Germinal center (tissue), 1 donor: ENCODE measurements around the gene TMEM221.
"Not testable (repeated sequence)": the region's sequence is repeated elsewhere in the genome, so short reads cannot be mapped to it uniquely, and the experiment has no call there.

Source experiments
- DNase-seq: peaks from one replicate; pipeline ENCODE4 v3.0.0; 2012; ENCODE audit warnings: mixed read lengths, low spot score

The TMEM221 gene

DNA sequence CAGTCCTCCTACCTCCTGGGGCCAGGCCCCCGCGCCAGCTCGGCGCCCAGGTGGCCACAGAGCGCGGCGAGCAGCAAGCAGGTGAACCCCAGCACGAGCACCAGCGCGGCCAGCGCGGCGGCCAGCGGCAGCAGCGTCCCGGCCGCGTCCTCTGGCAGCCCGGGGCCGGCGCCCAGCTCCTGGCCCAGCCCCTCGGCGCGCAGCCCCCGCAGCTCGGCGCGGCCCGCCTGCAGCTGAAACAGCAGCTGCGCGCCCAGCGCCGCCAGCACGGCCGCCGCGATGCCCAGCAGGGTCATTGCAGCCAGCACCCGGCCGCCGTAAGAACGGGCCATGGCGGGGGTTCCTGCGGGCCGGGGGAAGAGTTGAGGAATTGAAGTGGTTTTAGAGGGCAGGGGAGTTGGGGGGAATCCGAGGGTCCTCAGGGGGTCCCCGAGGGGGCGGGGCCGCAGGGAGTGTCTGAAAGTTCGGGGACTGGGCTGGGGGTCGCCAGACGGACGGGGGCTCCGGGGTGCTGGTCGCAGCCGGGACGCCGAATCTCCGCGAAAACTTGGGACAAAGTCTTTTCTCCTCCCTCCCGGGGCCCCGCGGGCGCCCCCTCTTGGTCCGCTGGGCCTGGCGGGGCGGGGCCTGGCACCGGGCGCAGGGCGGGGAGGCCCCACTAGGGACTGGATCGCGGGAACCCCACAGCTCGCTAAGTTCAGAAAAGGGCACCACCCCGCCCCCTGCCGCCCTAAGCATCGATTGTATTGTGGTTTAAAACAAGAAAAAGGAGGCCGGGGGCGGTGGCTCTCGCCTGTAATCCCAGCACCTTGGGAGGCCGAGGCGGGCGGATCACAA lies at the start of gene TMEM221:
Gene TMEM221 (minus strand): TSS at position 538 of the 837 bp plus-strand sequence. CDS start 206 bp downstream, at position 332.
- DNase-seq: peak; percentile 67

DNA sequence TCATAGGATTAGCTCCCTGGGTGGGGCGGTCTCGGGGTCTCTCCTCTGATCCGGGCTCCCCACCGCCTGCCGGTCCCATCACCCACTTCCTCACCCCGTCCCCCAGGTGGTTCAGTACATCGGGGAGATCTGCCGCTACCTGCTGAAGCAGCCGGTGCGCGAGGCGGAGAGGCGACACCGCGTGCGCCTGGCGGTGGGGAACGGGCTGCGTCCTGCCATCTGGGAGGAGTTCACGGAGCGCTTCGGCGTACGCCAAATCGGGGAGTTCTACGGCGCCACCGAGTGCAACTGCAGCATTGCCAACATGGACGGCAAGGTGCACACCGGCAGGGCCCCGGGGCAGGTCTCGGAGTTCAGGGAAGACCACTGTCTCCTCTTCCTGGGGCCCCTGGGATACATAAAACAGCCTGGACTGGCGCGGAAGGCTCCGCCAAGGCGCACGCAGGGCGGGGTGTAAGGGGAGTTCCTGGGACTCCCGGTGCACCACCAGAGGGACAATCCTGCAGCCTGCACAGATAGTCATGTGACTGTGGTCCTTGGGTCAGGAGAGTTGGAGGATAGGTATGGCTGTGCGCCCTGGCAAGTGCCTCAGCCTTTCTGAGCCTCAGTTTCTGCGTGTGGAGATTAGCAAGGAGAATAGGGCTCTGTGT lies 48.8 kb upstream of the TMEM221 start:
- no peak for DNase-seq

DNA sequence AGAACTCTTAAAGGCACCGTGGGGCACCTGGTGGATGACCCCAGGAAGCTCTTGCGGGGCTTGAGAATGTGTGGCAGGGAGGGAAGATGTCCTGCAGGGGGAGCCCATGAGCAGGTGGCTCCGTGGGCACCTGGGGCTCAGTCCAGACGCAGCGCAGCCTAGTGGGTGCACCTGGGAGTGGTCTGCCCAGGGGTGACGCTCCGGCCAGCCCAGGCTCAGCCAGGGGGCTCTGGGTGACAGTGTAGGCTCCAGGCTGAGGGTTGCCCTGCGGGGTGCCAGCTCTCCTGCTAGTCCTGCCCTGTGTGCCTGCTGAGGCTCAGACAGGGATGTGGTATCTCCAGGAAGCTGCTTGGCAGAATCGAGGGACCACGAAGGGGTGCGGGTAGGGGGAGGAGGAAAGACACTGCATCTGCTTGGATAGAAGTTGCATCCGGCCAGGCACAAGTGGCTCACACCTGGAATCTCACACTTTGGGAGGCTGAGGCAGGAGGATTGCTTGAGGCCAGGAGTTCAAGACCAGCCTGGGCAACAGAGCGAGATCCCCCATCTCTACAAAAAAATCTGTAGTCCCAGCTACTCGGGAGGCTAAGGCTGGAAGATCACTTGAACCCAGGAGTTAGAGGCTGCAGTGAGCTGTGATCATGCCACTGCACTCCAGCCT lies 48.0 kb upstream of the TMEM221 start:
- peak; percentile 87 for DNase-seq

DNA sequence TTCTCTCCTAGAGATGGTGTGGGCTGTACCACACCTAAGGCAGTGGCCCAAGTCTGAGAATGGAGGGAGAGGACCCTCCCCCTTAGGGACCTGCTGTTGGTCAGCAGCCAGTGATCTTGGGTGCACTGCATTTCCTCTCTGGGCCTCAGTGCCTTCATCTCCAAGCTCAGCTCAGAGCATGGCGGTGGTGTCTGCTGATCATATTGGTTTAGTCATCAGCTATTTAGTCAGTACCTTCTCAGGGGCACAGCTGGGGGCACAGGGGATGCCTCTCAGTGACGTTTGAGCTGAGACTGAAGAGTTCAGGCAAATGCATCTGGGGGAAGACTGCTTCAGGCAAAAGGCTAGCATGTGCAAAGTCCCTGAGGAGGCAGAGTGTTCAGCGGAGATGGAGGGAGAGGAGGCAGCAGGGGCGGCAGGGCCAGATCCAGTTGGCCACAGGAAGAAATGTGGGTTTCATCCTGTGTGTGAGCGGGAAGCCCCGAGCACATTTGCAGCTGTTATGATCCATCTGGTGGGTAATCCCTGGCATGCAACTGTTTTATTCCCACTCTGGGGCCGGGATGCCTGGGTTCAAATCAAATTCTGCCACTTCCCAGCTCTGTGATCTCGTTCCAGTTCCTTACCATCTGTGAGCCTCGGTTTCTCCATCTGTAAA lies 47.3 kb upstream of the TMEM221 start:
- DNase-seq: no peak

DNA sequence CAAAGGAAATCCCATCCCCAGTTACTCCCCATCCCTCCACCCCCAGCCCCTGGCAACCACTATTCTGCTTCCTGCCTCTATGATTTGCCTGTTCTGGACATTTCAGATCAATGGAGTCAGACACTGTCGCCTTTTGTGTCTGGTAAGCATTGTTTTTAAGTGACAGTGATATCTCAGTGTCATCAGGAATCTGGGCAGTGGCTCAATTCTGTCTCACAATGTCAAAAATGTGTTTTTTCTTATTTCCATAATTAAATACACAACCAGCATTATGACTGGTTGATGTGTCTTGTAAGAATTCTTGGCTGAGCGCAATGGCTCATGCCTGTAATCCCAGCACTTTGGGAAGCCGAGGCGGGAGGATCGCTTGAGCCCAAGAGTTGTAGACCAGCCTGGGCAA lies 42.8 kb upstream of the TMEM221 start:
- no peak for DNase-seq

DNA sequence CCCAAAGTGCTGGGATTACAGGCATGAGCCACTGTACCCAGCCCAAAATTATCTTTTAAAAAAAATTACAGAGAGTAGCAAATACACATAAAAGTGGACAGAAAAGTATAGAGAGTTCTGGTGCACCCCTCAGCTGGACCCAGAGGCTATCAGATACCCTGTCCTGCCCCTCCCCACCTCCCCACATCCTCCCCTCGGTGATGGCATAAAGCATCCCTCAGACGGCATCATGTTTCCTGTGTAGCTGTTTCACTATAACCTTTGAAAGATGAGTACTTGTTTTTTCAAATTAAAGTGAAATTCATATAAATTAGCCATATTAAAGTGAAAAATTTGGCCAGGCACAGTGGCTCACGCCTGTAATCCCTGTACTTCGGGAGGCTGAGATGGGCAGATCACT lies 41.9 kb upstream of the TMEM221 start:
- DNase-seq: no peak

DNA sequence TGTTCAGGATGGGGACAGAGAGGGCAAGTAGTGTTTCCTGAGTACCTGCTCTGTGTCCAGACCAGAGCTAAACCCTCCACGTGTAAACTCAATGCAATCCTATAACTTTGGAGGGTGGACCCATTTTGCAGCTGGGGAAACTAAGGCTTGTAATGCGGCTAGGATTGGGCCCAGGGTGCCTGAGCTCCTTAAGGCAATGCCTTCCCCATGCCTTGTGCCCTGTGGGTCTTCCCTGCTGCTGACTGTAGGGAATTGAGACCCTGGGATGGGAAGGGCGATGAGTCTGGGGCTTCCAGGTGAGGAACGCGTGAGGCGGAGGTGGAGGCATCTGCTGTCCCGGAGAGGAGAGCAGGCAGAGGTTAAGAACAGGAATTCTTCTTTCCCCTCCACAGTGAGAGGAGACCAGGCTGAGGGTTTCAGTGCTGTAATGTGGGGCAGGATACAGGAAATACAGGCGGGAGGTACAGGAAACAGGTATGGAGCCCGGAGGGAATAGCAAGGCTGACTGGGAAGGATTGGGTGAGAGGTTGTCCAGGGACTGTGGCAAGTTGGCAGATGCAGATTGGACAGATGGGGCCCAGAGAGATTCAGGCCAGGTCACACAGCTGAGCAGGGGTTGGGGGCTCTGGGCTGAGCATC lies 41.0 kb upstream of the TMEM221 start:
- DNase-seq: no peak

DNA sequence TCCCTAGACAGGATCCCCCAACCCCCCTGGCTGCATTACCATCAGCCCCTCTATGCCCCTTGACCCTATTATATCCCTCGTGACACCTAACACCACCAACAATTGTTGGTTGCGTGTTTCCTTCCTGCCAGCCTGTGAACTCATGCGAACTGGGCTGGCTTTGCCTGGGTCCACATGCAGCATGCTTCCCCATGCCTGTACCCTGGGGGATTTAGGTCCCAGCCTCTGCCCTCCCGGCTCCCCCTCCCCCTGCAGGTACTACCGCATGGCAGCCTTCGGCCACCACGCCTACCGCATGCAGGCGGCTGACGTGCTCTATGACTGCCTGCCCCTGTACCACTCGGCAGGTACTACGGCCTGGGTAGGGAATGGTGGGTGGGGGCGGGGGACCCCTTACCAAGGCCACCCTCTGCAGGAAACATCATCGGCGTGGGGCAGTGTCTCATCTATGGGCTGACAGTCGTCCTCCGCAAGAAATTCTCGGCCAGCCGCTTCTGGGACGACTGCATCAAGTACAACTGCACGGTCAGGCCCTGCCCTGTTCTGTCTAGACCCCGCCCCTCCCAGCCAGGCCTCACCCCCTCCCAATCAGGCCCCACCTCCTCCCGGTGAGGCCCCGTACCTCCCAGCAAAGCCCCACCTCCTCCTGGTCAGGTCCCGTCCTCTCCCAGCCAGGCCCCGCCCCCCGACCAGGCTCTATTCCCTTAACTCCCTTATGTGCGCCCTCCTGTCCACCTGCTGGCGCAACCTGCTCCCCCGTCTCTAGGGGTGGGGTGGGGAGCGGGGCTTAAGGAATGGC lies 40.3 kb upstream of the TMEM221 start:
- peak; percentile 79 for DNase-seq

DNA sequence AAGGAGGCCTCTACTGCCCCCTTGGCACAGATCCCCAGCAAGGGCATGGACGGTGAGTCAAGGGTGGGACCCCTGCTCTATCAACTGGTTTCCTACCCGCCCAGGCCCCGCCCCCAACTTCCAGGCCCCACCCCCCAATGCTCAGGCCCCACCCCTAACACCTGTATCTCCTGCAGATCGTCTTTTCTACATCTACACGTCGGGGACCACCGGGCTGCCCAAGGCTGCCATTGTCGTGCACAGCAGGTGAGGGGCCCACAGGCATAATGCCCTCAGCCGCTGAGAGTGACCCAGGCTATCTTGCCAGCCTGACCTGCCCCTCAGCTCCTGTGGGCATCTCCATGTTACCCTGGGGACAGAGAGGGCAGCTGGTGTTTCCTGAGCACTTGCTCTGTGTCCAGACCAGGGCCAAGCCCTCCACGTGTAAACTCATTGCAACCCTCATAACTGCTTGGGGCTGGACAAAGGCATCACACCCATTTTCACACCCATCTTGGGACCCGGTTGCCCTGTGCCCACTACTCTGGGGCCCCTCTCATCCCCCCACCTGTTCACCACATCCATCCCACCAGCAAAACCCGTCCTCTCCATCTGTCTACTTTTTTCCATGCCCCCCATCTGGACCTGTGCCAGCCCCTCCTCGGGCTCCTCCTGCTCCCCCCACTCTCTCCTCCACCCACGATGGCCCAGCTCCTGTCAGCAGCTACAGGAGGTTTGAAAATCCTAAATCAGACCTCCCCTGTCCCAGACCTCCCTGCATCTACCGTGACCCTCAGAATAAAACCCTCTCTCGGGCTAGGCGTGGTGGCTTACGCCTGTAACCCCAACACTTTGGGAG lies 39.0 kb upstream of the TMEM221 start:
- DNase-seq: no peak

DNA sequence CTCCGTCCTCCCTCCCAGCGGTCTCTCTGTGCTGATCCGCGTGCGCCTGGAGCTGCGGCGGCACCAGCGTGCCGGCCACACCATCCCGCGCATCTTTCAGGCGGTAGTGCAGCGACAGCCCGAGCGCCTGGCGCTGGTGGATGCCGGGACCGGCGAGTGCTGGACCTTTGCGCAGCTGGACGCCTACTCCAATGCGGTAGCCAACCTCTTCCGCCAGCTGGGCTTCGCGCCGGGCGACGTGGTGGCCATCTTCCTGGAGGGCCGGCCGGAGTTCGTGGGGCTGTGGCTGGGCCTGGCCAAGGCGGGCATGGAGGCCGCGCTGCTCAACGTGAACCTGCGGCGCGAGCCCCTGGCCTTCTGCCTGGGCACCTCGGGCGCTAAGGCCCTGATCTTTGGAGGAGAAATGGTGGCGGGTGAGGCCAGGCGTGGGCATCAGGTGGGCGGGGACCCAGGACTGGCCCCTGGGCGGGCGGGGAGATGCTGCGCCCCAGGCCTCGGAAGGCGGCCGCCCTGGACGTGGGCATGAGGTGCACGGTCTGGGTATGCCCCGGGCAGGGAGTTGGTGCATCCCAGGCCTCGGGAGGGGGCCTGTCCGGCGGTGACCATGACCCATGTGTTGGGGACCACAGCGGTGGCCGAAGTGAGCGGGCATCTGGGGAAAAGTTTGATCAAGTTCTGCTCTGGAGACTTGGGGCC lies 38.2 kb upstream of the TMEM221 start:
- no peak for DNase-seq

DNA sequence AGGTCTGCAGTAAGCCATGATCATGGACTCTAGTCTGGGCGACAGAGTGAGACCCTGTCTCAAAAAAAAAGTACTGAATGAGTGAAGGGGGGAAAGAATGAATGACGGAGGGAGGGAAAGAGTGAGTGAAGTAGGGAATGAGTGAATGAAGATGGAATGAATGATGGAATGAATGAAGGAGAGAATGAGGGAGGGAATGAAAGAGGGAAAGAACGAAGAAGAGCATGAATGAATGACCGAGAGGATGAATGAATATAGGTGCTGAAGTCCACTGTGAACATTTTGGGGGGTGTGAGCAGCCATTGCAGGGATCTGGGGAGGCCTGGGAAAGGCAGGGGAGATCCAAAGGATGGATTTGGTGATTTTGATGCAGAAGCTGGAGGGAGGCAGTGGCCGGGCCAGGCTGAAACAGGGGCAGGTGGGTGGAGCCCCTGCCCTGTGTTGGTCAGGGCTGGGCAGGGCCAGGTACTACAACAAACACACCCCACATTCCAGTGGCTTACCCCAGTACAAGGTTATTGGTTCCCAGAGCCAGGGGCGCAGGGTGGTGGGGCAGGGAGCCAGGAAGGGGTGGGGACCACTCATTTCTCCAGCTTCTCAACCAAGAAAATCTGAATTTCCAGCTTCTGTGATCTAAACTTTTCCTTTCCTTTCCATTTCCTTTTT lies 36.2 kb upstream of the TMEM221 start:
- no peak for DNase-seq

DNA sequence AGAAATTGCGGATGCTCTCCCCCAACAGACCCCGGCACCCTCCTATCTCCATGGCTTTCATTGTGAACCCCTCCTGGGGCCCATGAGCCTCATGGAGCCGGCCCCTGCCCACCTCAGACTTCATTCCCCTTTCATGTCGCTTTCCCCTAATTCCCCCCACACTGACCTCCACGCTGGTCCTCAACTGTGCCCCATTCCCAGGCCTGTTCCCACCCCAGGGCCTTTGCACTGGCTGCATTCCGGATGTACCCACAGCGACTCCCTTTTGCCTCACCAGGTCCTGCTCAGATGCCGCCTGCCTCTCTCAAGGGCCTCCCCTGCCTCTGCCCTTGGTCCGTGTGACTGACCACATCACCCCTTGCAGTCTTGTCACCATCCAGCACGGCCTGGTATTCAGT lies 35.1 kb upstream of the TMEM221 start:
- no peak for DNase-seq

DNA sequence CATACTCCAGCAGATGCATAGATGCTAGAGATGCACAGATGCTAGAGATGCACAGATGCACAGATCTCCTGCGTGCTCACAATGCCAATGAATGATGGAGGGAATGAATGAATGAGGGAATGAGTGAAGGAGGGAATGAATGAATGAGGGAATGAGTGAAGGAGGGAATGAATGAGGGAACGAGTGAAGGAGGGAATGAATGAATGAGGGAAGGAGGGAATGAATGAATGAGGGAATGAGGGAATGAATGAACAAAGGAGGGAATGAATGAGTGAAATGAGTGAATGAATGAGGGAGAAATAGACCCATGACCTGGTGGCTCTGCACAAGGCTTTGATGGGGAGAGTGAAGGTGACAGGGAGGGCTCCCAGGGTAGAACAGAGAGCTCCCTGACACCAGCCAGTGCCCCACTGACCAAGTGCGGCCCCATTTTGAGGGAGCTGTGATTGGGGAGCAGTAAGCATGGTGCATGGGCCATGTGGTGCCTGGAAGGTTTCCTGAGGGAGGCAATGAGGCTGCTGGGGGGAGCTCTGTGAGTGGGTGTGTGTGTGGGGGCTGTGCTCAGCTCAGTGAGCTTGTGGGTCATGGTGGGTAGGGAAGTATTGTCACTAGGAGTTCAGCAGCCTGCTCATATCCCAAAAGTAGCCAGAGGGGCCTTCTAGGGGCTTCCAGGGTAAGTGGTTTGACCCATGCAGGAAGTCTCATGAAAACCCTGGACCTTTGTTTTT lies 34.6 kb upstream of the TMEM221 start:
- DNase-seq: no peak

DNA sequence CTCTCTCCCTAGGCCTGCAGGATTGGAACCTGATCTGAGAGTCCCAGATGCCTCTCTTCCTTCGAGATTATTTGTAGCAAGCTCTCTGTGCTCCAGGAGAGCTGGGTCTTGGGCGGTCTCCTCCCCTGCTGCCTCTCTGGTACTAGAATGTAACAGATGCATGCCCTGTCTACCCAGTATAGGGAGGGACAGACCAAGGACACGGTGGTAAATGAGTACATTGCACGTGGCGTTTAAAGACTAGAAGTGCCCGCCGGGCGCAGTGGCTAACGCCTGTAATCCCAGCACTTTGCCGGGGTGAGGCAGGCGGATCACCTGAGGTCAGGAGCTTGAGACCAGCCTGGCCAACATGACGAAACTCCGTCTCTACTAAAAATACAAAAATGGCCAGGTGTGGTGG lies 33.5 kb upstream of the TMEM221 start:
- no peak for DNase-seq

DNA sequence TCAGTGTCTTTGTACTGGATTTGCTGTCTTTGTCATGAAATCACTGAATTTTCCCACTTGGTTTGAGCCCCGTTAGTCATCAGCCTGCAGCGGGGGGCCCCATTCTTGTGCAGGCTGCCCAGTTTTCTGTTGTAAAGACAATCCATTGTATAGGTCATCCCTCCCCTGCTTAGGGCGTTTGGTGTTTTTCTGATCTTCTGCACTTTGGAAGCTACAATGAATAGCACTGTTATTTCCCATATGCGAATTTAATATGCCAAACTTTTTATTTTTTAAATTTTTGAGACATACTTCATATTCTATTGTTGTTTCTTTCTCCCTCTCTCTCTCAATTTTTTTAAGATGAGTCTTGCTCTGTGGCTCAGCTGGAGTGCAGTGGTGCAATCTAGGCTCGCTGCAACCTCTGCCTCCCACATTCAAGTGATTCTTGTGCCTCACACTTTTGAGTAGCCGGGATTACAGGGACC lies 30.9 kb upstream of the TMEM221 start:
- DNase-seq: no peak

DNA sequence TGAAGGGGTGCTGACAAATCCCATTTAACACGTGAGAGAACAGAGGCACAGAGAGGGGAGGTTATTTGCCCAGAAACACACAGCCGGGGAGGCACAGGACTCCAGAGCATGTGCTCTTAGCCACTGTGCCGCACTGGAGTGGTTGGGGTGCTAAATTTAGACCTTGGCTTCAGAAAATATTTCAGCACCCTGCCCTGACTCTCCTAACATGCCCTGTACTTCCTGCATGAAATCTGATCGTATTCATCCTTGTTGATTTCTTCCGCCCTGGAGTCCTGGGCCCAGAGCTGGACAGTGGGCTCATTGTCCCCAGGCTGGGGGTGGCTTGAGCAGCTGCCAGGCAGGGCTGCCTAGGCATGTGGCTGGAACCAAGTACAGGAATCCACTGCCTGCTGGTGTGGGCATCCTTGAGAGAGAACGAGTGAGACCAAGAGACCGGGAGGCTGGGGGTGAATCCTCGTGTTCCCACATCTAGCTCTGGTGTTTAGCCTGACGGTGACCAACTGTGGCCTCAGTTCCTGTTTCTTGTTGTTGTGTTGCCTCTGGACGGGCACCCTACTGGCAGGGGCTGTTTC lies 27.2 kb upstream of the TMEM221 start:
- DNase-seq: no peak

DNA sequence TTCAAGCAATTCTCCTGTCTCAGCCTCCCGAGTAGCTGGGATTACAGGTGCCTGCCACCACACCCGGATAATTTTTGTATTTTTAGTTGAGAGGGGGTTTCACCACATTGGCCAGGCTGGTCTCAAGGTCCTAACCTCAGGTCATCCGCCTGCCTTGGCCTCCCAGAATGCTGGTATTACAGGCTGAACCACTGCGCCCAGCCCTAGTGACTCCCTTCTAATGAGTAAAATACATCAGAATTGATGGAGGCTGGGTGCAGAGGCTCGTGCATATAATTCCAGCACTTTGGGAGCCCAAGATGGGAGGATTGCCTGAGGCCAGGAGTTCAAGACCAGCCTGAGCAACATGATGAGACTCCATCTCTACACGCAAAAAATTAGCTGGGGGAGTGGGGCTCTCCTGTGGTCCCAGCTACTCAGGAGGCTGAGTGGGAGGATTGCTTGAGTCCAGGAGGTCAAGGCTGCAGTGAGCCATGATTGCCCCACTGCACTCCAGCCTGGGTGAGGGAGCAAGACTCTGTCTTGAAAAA lies 26.6 kb upstream of the TMEM221 start:
- DNase-seq: not testable (repeated sequence)

DNA sequence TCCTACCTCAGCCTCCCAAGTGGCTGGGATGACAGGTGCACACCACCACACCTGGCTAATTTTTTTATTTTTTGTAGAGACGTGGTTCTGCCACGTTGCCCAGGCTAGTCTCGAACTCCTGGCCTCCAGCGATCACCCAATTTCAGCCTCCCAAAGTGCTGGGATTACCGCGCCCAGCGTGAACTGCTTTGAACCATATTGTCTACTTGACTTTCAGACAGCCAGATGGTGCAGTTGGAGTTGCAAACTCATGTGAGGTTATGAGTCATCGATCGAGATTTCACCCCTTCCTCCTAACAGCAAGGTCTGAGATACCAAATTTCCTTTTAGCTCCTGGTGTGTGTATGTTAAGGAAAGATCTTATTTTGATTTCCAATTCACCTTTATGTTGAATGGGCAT lies 24.6 kb upstream of the TMEM221 start:
- no peak for DNase-seq
